Measurements from ENCODE around the gene DKK3. TPM values are rescaled to one million over a fixed set of nuclear protein-coding genes. Genes with fewer than 3 reads are reported as not detected.

DKK3 gene
- polyA plus RNA-seq, 3 donors, result not detected

DNA sequence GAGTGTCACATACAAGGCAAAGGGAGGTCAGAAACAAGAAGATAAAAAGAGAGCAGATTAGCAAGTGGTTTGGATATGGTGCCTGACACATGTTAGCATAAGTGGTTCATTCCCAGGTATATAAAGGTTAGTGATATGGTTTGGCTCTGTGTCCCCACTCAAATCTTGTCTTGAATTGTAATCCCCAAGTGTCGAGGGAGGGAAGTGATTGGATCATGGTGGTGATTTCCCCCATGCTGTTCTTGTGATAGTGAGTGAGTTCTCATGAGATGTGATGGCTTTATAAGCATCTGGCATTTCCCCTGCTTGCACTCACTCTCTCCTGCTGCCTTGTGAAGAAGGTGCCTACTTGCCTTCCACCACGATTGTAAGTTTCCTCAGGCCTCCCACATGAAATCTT is 12.1 kb upstream of the DKK3 start:
- H3K36me3 Mint-ChIP-seq, result no peaks in the 10 kb centered on the region
- Histone ChIP-seq H3K27me3 (ENCODE audit: control insufficient read depth in 2 of 2, insufficient read depth in 2 of 2, low read length in 2 of 2) (peaks cover 3 to 4% of the 10 kb centered on the region in 2 donors), H3K4me2 (replicated peaks; ENCODE audit: extremely low read depth, low read length, poor library complexity, severe bottlenecking) (no peak overlapping the region), H3K4me3 (replicated peaks in 1 of 3; ENCODE audit: low read depth in 2 of 3, low read length in 3 of 3) (no peak overlapping the region), H3K9ac (ENCODE audit: insufficient read depth, low read length, poor library complexity, severe bottlenecking) (no peak overlapping the region), H3K79me2 (ENCODE audit: insufficient read depth, low read length) (no peaks in the 10 kb centered on the region), H3K4me1 (ENCODE audit: control insufficient read depth in 1 of 2, insufficient read depth in 2 of 2, low read length in 2 of 2) (no peaks in the 10 kb centered on the region), H3K36me3 (replicated peaks in 1 of 2; ENCODE audit: control insufficient read depth in 1 of 2, insufficient read depth in 2 of 2, low read length in 2 of 2) (no peaks in the 10 kb centered on the region), H3K27ac (ENCODE audit: low read depth in 1 of 2, low read length in 2 of 2) (no peak overlapping the region), H3K9me3 (replicated peaks in 1 of 2; ENCODE audit: control insufficient read depth in 1 of 2, insufficient read depth in 1 of 2, low read length in 2 of 2) (peaks cover 17 to 25% of the 10 kb centered on the region in 2 donors), H4K20me1 (ENCODE audit: insufficient read depth, low read length) (no peaks in the 10 kb centered on the region), H2AFZ (ENCODE audit: insufficient read depth, low read depth, low read length, poor library complexity, severe bottlenecking) (no peak overlapping the region)
- H3K27ac Mint-ChIP-seq, result peak overlapping the region in 1 of 7 donors; percentile 65
- H3K27me3 Mint-ChIP-seq (ENCODE audit: low read depth in 3 of 3), result peaks cover 5 to 12% (median 7%) of the 10 kb centered on the region in 3 donors
- H3K4me1 Mint-ChIP-seq, result peaks cover 5% of the 10 kb centered on the region
- DNase-seq, result no peak
- TF ChIP-seq, protein P1, sequence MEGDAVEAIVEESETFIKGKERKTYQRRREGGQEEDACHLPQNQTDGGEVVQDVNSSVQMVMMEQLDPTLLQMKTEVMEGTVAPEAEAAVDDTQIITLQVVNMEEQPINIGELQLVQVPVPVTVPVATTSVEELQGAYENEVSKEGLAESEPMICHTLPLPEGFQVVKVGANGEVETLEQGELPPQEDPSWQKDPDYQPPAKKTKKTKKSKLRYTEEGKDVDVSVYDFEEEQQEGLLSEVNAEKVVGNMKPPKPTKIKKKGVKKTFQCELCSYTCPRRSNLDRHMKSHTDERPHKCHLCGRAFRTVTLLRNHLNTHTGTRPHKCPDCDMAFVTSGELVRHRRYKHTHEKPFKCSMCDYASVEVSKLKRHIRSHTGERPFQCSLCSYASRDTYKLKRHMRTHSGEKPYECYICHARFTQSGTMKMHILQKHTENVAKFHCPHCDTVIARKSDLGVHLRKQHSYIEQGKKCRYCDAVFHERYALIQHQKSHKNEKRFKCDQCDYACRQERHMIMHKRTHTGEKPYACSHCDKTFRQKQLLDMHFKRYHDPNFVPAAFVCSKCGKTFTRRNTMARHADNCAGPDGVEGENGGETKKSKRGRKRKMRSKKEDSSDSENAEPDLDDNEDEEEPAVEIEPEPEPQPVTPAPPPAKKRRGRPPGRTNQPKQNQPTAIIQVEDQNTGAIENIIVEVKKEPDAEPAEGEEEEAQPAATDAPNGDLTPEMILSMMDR (IDR thresholded peaks at IDR 0.05), result no peak
- H3K4me3 Mint-ChIP-seq, result no peak overlapping the region
- peaks cover 21 to 34% (median 29%) of the 10 kb centered on the region in 7 donors for H3K9me3 Mint-ChIP-seq
- WGBS (ENCODE audit: insufficient coverage), result no CpG with 5 or more reads among the region's 2 CpGs
- intact Hi-C loops (cut with micrococcal nuclease), result no loop called here

DNA sequence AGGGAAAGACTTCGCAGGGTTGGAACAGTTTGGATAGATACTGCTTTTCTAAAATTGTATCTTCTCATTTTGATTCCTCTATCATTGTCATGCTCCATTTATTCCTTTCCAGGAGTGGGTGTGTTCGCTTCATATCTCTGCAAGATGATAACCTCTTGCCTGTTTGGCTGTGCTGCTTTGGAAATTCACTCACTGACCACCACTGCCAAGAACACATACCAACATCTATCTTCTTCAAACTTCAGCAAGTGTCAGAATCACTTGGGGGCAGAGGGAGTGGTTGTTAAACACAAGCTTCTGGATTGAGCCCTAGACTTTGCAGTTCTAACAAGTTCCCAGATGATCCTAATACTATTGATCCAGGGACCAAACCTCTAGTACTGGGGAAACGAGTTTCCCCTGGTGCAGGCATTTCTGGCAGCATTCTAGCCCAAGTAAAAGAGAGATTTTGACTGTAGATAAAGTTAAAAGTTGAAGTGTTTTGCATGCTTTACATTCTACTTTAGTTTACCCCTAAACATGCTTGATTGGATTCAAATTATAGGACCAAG is 11.5 kb upstream of the DKK3 start:
- no peak overlapping the region for H2AFZ ChIP-seq (ENCODE audit: insufficient read depth, low read depth, low read length, poor library complexity, severe bottlenecking)
- H3K4me3 ChIP-seq (replicated peaks in 1 of 3; ENCODE audit: low read depth in 2 of 3, low read length in 3 of 3), result no peak overlapping the region
- H3K9me3 Mint-ChIP-seq, result peaks cover 21 to 32% (median 25%) of the 10 kb centered on the region in 7 donors
- H3K36me3 Mint-ChIP-seq, result no peaks in the 10 kb centered on the region
- no peak overlapping the region for H3K4me2 ChIP-seq (replicated peaks; ENCODE audit: extremely low read depth, low read length, poor library complexity, severe bottlenecking)
- H3K27me3 ChIP-seq (ENCODE audit: control insufficient read depth in 2 of 2, insufficient read depth in 2 of 2, low read length in 2 of 2), result peaks cover 3 to 4% of the 10 kb centered on the region in 2 donors
- intact Hi-C loops (cut with micrococcal nuclease), result no loop called here
- no CpG with 5 or more reads among the region's 3 CpGs for WGBS (ENCODE audit: insufficient coverage)
- no peak overlapping the region for H3K9ac ChIP-seq (ENCODE audit: insufficient read depth, low read length, poor library complexity, severe bottlenecking)
- peaks cover 12 to 19% of the 10 kb centered on the region in 2 donors for H3K9me3 ChIP-seq (replicated peaks in 1 of 2; ENCODE audit: control insufficient read depth in 1 of 2, insufficient read depth in 1 of 2, low read length in 2 of 2)
- no peaks in the 10 kb centered on the region for H3K36me3 ChIP-seq (replicated peaks in 1 of 2; ENCODE audit: control insufficient read depth in 1 of 2, insufficient read depth in 2 of 2, low read length in 2 of 2)
- H3K4me1 Mint-ChIP-seq, result peaks cover 5% of the 10 kb centered on the region
- no peak for DNase-seq
- peaks cover 5 to 13% (median 8%) of the 10 kb centered on the region in 3 donors for H3K27me3 Mint-ChIP-seq (ENCODE audit: low read depth in 3 of 3)
- H3K79me2 ChIP-seq (ENCODE audit: insufficient read depth, low read length), result no peaks in the 10 kb centered on the region
- H3K4me3 Mint-ChIP-seq, result no peak overlapping the region
- no peak overlapping the region for H3K27ac Mint-ChIP-seq
- H3K27ac ChIP-seq (ENCODE audit: low read depth in 1 of 2, low read length in 2 of 2), result no peak overlapping the region
- H4K20me1 ChIP-seq (ENCODE audit: insufficient read depth, low read length), result no peaks in the 10 kb centered on the region
- no peaks in the 10 kb centered on the region for H3K4me1 ChIP-seq (ENCODE audit: control insufficient read depth in 1 of 2, insufficient read depth in 2 of 2, low read length in 2 of 2)
- TF ChIP-seq, protein P1 (IDR thresholded peaks at IDR 0.05), result no peak
